ENCODE measurements around the gene PTPRJ.

GRCh38 chr11:47998733-47999359 is 18.5 kb downstream of the PTPRJ start:
- TF ChIP-seq POLR2AphosphoS5 (IDR thresholded peaks at IDR 0.05; ENCODE audit: insufficient read depth in 1 of 2, low read depth in 1 of 2) = no peak
- TF ChIP-seq, protein P1, sequence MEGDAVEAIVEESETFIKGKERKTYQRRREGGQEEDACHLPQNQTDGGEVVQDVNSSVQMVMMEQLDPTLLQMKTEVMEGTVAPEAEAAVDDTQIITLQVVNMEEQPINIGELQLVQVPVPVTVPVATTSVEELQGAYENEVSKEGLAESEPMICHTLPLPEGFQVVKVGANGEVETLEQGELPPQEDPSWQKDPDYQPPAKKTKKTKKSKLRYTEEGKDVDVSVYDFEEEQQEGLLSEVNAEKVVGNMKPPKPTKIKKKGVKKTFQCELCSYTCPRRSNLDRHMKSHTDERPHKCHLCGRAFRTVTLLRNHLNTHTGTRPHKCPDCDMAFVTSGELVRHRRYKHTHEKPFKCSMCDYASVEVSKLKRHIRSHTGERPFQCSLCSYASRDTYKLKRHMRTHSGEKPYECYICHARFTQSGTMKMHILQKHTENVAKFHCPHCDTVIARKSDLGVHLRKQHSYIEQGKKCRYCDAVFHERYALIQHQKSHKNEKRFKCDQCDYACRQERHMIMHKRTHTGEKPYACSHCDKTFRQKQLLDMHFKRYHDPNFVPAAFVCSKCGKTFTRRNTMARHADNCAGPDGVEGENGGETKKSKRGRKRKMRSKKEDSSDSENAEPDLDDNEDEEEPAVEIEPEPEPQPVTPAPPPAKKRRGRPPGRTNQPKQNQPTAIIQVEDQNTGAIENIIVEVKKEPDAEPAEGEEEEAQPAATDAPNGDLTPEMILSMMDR (IDR thresholded peaks at IDR 0.05) = no peak

Data from vagina (tissue), 2 donors.